ENCODE measurements around the gene ARL5B. TPM values are rescaled to one million over a fixed set of nuclear protein-coding genes. Genes with fewer than 3 reads are reported as not detected.

The ARL5B gene
- total and polyA plus RNA-seq, 2 donors, result 4.7 to 69.8 TPM

DNA sequence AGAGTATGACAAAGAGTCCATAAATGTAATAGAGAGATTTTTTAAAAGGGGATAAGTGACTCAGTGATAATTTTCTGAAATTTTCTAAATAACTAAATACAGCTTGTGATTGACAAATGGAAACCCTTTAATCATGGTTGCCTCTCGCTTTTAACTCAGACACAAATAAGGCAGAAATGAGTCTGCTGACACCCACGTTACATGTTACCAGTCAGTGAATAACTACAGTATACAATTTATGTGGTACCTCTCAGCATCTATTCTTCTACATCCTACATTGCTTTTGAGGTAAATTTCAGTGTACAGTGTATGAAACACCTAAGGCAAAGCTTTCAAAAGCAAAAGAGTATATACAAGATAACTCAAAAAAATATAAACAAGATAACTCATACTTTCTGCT lies 12.1 kb upstream of the ARL5B start:
- Histone ChIP-seq H3K4me1 (ENCODE audit: insufficient read depth) (no peaks in the 10 kb centered on the region), H3K4me3 (ENCODE audit: low read depth, low read length) (no peak overlapping the region), H3K27ac (ENCODE audit: low read depth) (no peak overlapping the region), H3K36me3 (ENCODE audit: insufficient read depth) (peaks cover 3% of the 10 kb centered on the region)
- 96% methylated on average over 2 of the region's 2 CpGs for WGBS
- no peak for DNase-seq (ENCODE audit: extremely low spot score)

DNA sequence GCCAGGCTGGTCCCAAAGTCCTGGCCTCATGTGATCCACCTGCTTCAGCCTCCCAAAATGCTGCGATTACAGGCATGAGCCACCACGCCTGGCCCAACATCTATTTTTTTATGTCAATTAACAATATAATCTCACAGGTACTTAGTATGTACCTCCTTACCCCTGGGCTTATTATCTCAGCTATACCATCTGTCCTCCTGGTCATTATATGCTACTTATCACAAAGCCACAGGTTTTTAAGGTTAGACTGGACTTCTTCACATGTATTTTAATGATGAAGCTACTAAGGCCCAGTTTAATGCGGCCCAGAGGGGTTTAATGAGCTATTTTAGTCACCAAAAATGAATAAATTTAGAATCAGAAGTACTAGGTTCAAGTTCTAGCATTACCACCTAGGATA lies 11.3 kb upstream of the ARL5B start:
- peaks cover 3% of the 10 kb centered on the region for H3K36me3 ChIP-seq (ENCODE audit: insufficient read depth)
- no peaks in the 10 kb centered on the region for H3K4me1 ChIP-seq (ENCODE audit: insufficient read depth)
- 93% methylated on average over 3 of the region's 3 CpGs for WGBS
- H3K27ac ChIP-seq (ENCODE audit: low read depth), result no peak overlapping the region
- DNase-seq (ENCODE audit: extremely low spot score), result no peak
- no peak overlapping the region for H3K4me3 ChIP-seq (ENCODE audit: low read depth, low read length)

DNA sequence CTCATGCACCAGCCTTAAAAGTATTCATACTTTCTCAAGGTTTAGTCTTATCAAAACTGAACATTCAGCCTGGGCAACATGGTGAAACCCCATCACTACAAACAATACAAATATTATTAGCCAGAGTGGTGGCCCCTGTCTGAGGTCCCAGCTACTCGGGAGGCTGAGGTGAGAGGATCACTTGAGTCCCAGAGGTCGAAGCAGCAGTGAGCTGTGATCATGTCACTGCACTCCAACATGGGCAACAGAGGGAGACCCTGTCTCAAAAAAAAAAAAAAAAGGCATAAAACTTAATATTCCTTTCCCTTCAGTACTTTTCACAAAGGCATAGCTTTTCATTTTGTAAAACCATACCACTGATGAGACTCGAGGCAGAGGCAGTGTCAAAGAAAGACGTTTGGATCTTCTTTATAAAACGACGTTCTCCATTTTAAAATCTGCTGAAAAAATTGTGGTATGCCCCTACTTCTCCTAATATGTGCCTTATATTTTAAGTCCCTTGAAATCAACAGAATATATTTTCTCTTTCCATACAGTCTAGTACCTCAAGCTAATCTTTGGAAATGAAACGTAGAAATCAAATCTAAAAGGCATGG lies 9.8 kb upstream of the ARL5B start:
- no peak for DNase-seq (ENCODE audit: extremely low spot score)
- H3K4me3 ChIP-seq (ENCODE audit: low read depth, low read length), result no peak overlapping the region
- 72% methylated on average over 7 of the region's 7 CpGs for WGBS
- no peaks in the 10 kb centered on the region for H3K4me1 ChIP-seq (ENCODE audit: insufficient read depth)
- H3K36me3 ChIP-seq (ENCODE audit: insufficient read depth), result peaks cover 2% of the 10 kb centered on the region
- no peak overlapping the region for H3K27ac ChIP-seq (ENCODE audit: low read depth)

DNA sequence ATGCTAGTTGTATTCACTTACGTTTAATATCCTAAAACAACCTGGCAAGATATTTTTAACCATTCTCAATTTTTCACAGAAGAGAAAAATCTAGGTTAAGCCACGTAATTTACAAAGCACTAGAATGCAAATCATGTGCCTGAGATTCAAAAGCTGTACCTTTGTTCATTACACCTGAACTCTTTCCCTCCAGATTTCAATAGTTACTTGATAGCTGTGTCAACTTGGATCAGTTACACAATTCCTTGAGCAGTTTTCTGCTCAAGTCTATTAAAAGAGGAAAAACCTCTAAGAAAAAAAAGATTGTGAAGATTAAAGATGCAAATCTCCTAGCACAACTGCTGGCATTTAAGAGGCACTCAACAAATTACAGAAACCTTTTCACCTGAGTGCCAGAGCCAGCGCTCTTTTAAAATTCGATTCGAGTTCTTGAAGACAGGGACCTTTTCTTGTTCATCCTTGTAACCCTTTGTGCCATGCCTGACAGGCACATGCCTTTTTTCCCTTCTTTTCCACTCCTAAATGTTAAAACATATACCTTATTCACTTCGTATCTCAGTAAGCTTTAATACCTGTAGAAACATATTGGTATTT lies 8.7 kb upstream of the ARL5B start:
- Histone ChIP-seq H3K4me3 (ENCODE audit: low read depth, low read length) (peak overlapping the region; percentile 69), H3K36me3 (ENCODE audit: insufficient read depth) (peaks cover 2% of the 10 kb centered on the region), H3K4me1 (ENCODE audit: insufficient read depth) (no peaks in the 10 kb centered on the region), H3K27ac (ENCODE audit: low read depth) (no peak overlapping the region)
- DNase-seq (ENCODE audit: extremely low spot score), result no peak
- 6% methylated on average over 6 of the region's 6 CpGs for whole genome bisulfite sequencing

DNA sequence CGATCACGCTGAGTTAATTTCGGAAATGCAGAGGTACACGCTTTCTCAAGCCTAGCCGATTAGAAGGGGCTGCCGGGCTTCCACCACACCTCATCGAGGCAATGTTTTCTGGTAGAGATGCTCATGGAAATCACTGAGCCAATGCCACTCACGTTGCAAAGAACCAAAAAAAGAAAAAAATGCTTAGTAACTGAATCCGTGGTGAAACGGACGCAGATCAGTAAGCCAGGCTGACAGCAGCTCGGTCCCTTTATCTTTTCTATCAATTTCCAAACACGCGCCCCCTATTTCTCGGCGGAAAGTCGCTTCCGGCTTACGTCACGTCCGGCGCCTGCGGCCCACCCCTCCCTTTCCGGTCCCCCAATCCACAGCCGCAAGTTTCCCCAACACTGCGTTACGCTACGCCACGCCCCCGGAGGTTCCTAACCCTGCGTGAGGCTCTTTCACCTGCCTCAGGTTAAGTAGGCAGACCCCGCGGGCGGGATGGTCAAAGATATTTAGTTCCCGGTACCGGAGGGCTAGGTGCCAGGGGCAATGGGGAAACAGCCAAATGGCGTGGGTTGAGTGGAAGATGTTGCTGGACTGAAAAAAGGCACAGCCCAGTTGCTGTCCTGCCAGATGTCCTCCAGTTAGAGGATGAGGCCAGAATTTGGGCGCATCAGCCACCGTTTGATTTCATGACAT lies 7.8 kb upstream of the ARL5B start, which contains the start of gene NSUN6:
NSUN6 (minus strand) TSS at position 264 of the 684 bp plus-strand sequence. CDS start 384 bp downstream, outside the sequence.
- DNase-seq (ENCODE audit: extremely low spot score), result peak; percentile 87
- Histone ChIP-seq H3K27ac (ENCODE audit: low read depth) (peak within 1 kb of the TSS; percentile 90), H3K4me1 (ENCODE audit: insufficient read depth) (no peaks in the 10 kb centered on the region), H3K4me3 (ENCODE audit: low read depth, low read length) (peak within 1 kb of the TSS; percentile 69), H3K36me3 (ENCODE audit: insufficient read depth) (no peaks in the 10 kb centered on the region)
- under 1% methylated on average over 39 of the region's 39 CpGs for WGBS

DNA sequence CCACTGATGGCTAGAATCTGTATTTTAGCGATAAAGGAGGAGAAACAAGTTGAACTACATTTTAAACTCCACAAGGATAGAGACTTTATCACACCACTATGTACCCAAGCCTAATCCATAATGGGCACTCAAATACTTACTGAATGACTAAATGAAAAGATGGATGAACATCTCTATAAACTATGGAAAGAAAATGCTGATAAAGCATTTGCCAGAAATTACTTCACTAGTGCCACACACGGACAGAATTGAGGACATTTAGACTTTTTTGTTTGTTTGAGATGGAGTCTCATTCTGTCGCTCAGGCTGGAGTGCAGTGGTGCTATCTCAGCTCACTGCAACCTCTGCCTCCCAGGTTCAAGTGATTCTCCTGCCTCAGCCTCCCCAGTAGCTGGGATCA lies 6.1 kb upstream of the ARL5B start:
- Histone ChIP-seq H3K36me3 (ENCODE audit: insufficient read depth) (no peaks in the 10 kb centered on the region), H3K27ac (ENCODE audit: low read depth) (no peak overlapping the region), H3K4me1 (ENCODE audit: insufficient read depth) (no peaks in the 10 kb centered on the region), H3K4me3 (ENCODE audit: low read depth, low read length) (no peak overlapping the region)
- no peak for DNase-seq (ENCODE audit: extremely low spot score)
- 90% methylated on average over 3 of the region's 3 CpGs for WGBS

DNA sequence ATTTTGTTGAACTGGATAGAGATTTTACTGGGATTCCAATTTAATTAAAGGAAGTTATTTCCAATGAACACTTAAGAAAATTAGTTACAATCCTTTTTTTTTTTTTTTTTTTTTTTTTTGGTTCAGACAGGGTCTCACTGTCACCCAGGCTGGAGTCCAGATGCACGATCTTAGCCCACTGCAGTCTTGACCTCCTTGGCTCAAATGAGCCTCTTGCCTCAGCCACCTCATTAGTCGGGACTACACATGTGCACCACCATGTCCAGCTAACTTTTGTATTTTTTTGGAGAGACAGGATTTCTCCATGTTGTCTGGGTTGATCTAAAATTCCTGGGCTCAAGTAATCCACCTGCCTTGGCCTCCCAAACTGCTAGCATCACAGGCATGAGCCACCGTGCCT lies 2.5 kb upstream of the ARL5B start:
- Histone ChIP-seq H3K4me3 (ENCODE audit: low read depth, low read length) (no peak overlapping the region), H3K36me3 (ENCODE audit: insufficient read depth) (no peaks in the 10 kb centered on the region), H3K4me1 (ENCODE audit: insufficient read depth) (peaks cover 1% of the 10 kb centered on the region), H3K27ac (ENCODE audit: low read depth) (no peak overlapping the region)
- DNase-seq (ENCODE audit: extremely low spot score), result no peak
- 87% methylated on average over 3 of the region's 3 CpGs for WGBS

DNA sequence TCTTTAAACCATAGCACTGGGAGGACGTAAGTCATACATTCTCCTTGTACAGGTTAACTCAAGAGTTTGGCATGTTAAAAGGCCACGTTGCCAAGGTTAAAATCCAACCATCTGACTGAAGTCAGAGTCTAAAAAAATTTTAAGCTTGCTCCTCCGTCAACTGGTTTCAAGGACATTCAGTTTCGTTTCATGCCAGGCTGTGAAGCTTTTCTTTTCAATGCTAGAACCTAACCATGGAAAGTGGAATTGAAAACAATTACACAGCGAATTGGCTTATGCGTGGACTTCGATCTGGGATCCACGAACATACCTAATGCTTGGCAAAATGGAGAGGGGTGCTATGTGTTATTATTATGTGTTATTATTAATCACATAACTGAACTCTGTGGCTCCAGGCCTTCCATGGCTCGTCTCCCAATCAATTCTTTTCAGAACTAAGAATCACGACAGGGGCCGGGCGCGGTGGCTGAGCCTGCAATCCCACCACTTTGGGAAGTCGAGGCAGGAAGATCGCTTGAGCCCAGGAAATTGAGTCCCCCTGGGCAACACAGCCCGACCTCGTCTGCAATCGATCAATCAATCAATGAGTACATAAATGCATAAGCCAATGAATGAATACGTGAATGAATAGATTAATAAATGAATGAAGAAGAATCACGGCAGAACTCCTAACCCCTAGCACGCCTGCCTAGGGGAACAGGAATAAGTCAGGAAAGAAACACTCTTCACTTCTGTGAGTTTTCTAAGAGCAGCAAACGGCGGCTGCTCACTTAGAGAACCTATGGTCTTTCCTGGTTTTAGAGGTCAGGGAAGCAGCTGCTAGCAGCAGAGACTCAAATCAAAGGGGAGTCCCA lies 733 bp upstream of the ARL5B start:
- WGBS, result 20% methylated on average over 23 of the region's 23 CpGs
- no peak for DNase-seq (ENCODE audit: extremely low spot score)
- Histone ChIP-seq H3K4me1 (ENCODE audit: insufficient read depth) (peaks cover 1% of the 10 kb centered on the region), H3K27ac (ENCODE audit: low read depth) (peak overlapping the region; percentile 79), H3K36me3 (ENCODE audit: insufficient read depth) (no peaks in the 10 kb centered on the region), H3K4me3 (ENCODE audit: low read depth, low read length) (peak overlapping the region; percentile 72)

DNA sequence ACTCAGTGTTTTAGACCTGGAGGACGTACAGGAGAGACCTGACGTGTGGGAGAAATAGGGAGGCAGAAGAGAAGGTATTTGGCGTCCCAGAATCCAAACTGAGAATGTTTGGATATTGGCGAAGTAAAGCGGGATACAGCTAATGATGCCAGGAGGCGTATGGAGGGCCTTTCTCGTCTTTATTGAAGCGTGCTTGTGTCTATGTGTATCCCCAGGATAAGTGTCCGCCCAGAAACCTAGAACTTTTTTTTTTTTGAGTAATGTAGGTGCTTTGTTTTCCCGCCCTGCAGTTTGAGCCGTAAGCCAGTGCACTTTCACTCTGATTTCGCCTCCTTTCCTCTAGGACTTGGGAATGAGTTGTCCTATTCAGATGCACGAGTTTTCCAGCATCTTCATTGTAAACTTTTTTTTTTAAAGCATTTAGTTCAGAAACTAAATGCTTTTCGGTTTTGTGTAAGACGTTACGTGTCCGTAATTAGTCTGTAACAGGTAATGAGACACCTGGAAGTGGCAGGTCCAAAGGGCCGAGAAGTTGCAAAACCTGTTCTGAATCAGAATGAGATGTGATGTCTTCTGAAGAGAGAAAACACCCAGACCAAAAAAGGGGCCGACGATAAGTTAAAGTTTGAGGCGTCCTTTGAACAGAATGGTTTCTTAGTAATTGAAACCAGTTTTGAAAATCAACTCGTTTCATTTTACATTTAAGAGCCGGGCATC lies 746 bp downstream of the ARL5B start:
- under 1% methylated on average over 23 of the region's 23 CpGs for WGBS
- Histone ChIP-seq H3K27ac (ENCODE audit: low read depth) (peak overlapping the region; percentile 90), H3K4me3 (ENCODE audit: low read depth, low read length) (peak overlapping the region; percentile 72), H3K36me3 (ENCODE audit: insufficient read depth) (no peaks in the 10 kb centered on the region), H3K4me1 (ENCODE audit: insufficient read depth) (peaks cover 3% of the 10 kb centered on the region)
- DNase-seq (ENCODE audit: extremely low spot score), result no peak

DNA sequence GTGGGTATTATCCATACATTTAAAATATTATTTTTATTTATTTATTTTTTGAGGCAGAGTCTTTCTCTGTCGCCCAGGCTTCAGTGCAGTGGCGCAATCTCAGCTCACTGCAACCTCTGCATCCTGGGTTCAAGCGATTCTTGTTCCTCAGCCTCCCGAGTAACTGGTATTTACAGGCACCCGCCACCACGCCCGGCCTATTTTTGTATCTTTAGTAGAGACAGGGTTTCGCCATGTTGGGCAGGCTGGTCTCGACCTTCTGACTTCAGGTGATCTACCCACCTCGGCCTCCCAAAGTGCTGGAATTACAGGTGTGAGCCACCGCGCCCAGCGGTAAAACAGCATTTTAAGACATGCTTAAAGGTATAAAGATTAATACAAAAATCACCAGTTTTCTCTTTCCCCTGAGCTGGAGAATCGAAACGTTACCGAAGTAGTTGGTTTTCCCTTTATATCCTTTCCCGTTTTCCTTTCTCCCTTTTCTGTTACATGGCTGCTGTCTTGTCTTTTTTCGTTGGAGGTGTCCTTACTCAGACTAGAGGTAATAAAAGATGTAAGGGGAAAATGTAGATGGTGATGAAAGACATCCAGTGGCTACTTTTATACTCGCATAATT lies 1.7 kb downstream of the ARL5B start:
- Histone ChIP-seq H3K27ac (ENCODE audit: low read depth) (no peak overlapping the region), H3K4me1 (ENCODE audit: insufficient read depth) (peaks cover 3% of the 10 kb centered on the region), H3K4me3 (ENCODE audit: low read depth, low read length) (no peak overlapping the region), H3K36me3 (ENCODE audit: insufficient read depth) (no peaks in the 10 kb centered on the region)
- 88% methylated on average over 19 of the region's 19 CpGs for WGBS
- no peak for DNase-seq (ENCODE audit: extremely low spot score)

DNA sequence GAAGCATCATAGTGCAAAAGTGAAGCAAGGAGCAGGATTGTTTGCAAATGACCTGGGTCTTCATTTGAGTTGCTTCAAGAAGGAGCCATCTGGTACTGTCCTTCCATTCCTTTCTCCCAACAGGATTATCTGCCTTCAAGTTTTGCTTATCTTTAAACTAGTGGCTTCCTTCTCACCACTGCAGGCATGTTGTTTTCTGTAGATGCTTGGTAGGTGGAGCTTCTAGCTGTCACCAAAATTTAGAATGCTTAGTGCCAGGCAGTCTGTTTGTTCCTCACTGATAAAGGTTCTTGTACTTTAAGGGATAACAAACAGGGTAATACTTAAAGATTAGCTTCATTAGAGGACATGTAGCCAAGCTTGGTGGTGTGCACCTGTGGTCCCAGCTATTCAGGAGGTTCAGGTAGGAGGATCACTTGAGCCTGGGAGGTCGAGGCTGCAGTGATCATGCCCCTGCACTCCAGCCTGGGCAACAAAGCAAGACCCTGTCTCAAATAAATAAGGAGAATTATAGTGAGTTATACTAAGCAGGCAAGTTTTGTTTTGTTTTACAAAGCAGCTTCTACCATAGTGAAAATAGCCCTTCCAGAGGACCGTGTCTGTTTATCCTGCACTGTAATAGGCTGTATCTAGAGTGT lies 5.7 kb downstream of the ARL5B start:
- no peak overlapping the region for H3K4me3 ChIP-seq (ENCODE audit: low read depth, low read length)
- no peak for DNase-seq (ENCODE audit: extremely low spot score)
- H3K4me1 ChIP-seq (ENCODE audit: insufficient read depth), result peaks cover 3% of the 10 kb centered on the region
- 96% methylated on average over 2 of the region's 2 CpGs for WGBS
- no peak overlapping the region for H3K27ac ChIP-seq (ENCODE audit: low read depth)
- H3K36me3 ChIP-seq (ENCODE audit: insufficient read depth), result peaks cover 2% of the 10 kb centered on the region

DNA sequence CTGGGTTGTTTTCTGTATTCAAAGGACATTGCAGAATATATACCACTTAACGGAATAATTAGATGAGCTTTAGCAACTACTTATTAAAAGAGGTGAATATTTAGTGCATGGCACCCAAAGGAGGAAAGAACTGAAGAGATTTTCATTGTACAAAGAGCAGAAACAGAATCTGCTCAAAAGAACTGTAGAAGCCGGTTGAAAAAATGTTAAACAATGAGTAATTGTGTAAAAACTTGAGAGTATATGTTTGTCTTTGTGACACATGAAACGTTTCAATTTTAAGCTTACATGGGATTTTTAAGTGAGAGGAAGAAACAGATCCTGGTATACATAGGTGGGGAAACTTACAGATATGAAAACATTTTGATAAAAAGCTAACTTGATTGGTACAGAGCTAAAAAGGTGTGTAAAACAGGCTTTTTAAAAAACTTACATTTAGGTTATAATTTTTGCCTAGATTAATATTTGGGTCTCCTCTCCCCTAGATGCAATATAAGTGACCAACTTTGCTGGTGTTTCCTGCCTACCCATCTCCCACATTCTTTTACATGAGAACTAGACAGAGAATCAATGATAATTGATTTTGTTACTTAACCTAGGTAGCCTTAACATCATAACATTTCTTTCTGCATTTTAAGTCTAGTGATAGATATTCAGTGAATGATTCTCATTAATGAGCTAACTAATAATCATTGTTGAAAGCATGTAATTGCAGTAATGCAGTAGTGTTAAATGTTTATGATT lies 6.8 kb downstream of the ARL5B start:
- Histone ChIP-seq H3K4me3 (ENCODE audit: low read depth, low read length) (no peak overlapping the region), H3K27ac (ENCODE audit: low read depth) (no peak overlapping the region), H3K36me3 (ENCODE audit: insufficient read depth) (peaks cover 2% of the 10 kb centered on the region), H3K4me1 (ENCODE audit: insufficient read depth) (peaks cover 3% of the 10 kb centered on the region)
- WGBS, result 54% methylated on average over 3 of the region's 3 CpGs
- DNase-seq (ENCODE audit: extremely low spot score), result no peak
